Ectodermal cell (in vitro differentiated cells): Measurements from ENCODE around the gene AHCYL2.
"Not testable (repeated sequence)": the region's sequence is repeated elsewhere in the genome, so short reads cannot be mapped to it uniquely, and the experiment has no call there.

Experiments used
- H3K27ac ChIP-seq: 2 replicates; pipeline ENCODE4 v1.7.0; 2013; ENCODE audit warnings: mild to moderate bottlenecking, low read depth, low read length; ENCODE audit not compliant: insufficient read depth, poor library complexity, severe bottlenecking
- H3K27me3 ChIP-seq: 2 replicates; pipeline ENCODE4 v1.7.0; 2013; ENCODE audit warnings: mild to moderate bottlenecking, low read length; ENCODE audit not compliant: insufficient read depth, control insufficient read depth, poor library complexity, severe bottlenecking
- H3K36me3 ChIP-seq: one replicate; pipeline ENCODE4 v1.7.0; 2013; ENCODE audit warnings: low read length; ENCODE audit not compliant: control insufficient read depth, insufficient read depth
- H3K4me1 ChIP-seq: one replicate; pipeline ENCODE4 v1.7.0; 2013; ENCODE audit warnings: low read length; ENCODE audit not compliant: control insufficient read depth, insufficient read depth
- H3K4me3 ChIP-seq: 2 replicates; pipeline ENCODE4 v1.7.0; 2013; ENCODE audit warnings: low read depth, low read length, control low read depth; ENCODE audit not compliant: insufficient read depth
- H3K9me3 ChIP-seq: 2 replicates; pipeline ENCODE4 v1.7.0; 2013; ENCODE audit warnings: mild to moderate bottlenecking, low read length, moderate library complexity; ENCODE audit not compliant: control insufficient read depth
- WGBS, 2 experiments: methylation state at CpG; one replicate each; pipeline ENCODE4 v1.1.7; 2013; ENCODE audit warnings: missing lambda C conversion rate in 2 of 2; 5-methylcytosine and 5-hydroxymethylcytosine counted together

Gene AHCYL2

DNA sequence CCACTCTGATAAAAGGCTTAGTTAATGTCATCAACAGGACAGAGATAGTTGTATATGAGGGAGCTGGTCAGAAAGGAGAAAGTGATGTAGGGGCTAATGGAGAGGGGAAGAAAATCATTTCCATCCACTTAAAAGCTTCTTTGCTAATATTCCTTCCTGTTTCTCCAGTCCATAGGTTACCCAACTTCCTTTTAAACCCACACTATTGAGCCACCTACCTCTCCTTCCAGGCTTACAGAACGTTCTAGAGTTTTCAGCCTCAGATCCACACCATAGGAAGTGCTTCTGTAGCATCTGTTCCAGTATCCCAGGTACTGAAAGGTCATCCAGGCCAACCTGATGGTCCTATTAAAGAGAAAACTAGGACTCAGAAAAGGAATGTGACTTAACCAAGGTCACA lies 237.6 kb downstream of the AHCYL2 start:
- Histone ChIP-seq H3K27me3 (no peaks in the 10 kb centered on the region), H3K4me3 (no peak overlapping the region), H3K4me1 (no peaks in the 10 kb centered on the region), H3K9me3 (no peaks in the 10 kb centered on the region), H3K27ac (no peak overlapping the region), H3K36me3 (peaks cover 33% of the 10 kb centered on the region)
- 77 to 80% methylated on average over 1 of the region's 1 CpG for WGBS, 2 experiments

DNA sequence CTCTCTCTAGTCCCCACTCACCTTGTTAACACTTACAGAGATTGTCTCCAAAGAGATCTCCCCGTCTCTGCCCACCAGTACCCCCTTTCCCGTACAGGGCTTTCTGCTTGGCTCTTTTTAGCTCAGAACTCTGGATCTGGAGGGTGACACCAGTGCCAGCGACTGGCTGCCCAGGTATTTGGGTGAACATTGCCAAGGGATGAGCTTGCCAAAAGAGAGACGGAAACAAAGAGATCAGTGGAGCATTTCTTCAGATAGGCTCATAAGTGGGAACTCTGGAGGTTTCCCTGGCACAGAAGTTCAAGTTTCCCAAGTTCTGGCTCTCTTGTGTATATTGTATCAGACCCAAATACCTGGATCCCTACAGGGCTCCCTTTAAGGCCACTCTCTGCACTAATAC lies 239.4 kb downstream of the AHCYL2 start:
- H3K4me1 ChIP-seq: no peaks in the 10 kb centered on the region
- no peak overlapping the region for H3K27ac ChIP-seq
- no peak overlapping the region for H3K4me3 ChIP-seq
- 95 to 97% methylated on average over 4 of the region's 4 CpGs for whole genome bisulfite sequencing, 2 experiments
- no peaks in the 10 kb centered on the region for H3K9me3 ChIP-seq
- H3K27me3 ChIP-seq: no peaks in the 10 kb centered on the region
- peaks cover 34% of the 10 kb centered on the region for H3K36me3 ChIP-seq

DNA sequence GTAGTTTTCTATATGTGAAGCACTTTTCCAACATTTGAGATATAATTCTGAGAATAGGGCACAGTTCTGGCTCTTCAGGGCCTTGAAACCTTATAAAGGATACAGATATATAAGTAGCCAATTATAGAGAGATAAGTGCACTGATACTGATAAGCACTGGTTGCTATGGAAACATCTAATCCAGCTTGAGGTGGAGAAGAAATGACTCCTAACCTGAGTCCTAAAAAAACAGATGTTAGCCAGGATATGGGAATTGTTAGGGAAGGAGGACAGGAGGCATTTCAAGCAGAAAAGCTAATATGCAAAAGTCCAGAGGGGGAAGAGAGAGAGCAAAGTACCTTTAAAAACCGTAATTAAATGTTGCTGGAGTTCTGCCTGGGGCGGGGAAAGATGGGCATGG lies 240.2 kb downstream of the AHCYL2 start:
- WGBS, 2 experiments: 88 to 95% methylated on average over 2 of the region's 2 CpGs
- H3K27ac ChIP-seq: no peak overlapping the region
- H3K36me3 ChIP-seq: peaks cover 26% of the 10 kb centered on the region
- H3K4me3 ChIP-seq: no peak overlapping the region
- no peaks in the 10 kb centered on the region for H3K9me3 ChIP-seq
- H3K27me3 ChIP-seq: no peaks in the 10 kb centered on the region
- H3K4me1 ChIP-seq: no peaks in the 10 kb centered on the region

DNA sequence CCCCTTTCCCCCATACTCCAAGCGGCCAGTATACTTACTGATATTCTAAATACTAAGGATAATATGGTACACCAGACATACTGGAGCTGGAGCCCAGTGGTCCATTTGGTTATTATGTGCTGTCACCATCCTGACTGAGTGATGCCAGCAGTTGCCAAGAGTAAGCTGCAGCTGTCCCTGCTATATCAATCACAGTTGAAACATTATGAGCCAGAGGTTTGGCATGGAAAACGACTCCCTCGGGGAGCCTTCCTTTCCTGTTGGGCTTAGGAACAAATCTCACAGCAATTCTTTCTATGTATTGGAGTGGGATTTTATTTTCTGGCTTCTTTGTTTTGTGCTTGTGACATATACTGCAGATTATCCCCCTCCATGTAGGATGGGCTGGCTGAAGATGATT lies 242.0 kb downstream of the AHCYL2 start:
- Histone ChIP-seq H3K27ac (no peak overlapping the region), H3K9me3 (no peaks in the 10 kb centered on the region), H3K4me1 (no peaks in the 10 kb centered on the region), H3K36me3 (peaks cover 16% of the 10 kb centered on the region), H3K27me3 (no peaks in the 10 kb centered on the region), H3K4me3 (no peak overlapping the region)
- WGBS, 2 experiments: 92 to 100% methylated on average over 2 to 3 of the region's 3 CpGs

DNA sequence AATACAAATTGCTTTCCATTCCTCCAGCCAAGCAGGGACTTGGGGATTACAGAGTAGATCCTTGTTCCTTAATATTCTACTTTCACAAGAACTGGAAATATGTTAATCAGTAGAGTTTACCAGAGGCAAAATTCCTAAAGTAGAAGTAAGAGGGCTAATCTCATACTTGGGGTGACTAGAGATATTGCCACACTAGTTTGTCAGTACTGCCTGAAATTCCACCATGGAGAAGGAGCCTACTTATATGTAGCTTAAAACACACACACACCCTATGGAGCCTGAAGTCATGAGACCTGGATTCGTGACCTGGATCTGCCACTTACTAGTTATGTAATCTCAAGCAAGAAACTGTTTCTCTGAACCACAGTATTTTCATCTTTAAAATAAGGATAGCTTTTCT lies 243.3 kb downstream of the AHCYL2 start:
- WGBS, 2 experiments: 89 to 100% methylated on average over 1 of the region's 1 CpG
- H3K27me3 ChIP-seq: no peaks in the 10 kb centered on the region
- peaks cover 7% of the 10 kb centered on the region for H3K36me3 ChIP-seq
- H3K4me1 ChIP-seq: no peaks in the 10 kb centered on the region
- no peaks in the 10 kb centered on the region for H3K9me3 ChIP-seq
- H3K27ac ChIP-seq: no peak overlapping the region
- H3K4me3 ChIP-seq: no peak overlapping the region

DNA sequence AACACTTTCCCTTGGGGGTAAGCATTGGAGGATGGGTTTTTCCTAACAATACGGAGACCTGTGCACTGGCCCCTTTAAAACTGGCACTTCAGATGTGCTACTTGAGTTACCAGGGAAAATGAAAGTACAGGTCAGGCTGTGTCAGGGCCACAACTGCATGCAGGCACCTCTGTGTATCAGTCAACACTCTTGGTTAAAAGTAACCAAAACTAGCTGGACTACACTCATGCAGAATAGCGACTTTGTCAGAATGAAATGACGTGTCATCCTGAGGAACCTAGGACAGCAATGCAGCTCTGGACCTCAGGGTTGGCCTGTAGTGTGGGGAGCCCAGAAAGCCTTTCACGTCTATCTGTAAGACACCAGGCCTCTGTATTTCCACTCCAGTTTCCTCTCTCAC lies 243.7 kb downstream of the AHCYL2 start:
- no peaks in the 10 kb centered on the region for H3K4me1 ChIP-seq
- H3K27me3 ChIP-seq: no peaks in the 10 kb centered on the region
- H3K4me3 ChIP-seq: no peak overlapping the region
- 95% methylated on average over 4 of the region's 4 CpGs for WGBS, 2 experiments
- no peaks in the 10 kb centered on the region for H3K9me3 ChIP-seq
- peaks cover 7% of the 10 kb centered on the region for H3K36me3 ChIP-seq
- H3K27ac ChIP-seq: no peak overlapping the region

DNA sequence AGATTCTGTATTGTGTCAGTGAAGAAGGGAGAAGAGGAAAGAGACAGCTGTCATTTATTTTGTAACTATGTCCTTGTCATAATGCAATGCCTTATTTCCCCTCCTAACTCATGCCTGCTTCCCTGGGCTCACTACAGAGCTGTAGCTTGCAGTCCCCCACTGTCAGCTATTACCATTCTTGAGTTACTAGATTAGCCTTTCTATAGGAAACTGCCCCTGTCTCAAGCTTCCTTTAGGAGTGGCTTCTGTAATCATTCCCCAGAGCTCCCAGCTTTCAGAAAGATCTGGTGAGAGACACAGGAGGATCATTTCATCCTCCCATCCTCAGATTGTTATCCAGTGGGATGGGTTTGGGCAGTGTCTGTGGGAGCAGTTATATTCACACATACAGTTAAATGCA lies 245.1 kb downstream of the AHCYL2 start:
- peaks cover 7% of the 10 kb centered on the region for H3K36me3 ChIP-seq

DNA sequence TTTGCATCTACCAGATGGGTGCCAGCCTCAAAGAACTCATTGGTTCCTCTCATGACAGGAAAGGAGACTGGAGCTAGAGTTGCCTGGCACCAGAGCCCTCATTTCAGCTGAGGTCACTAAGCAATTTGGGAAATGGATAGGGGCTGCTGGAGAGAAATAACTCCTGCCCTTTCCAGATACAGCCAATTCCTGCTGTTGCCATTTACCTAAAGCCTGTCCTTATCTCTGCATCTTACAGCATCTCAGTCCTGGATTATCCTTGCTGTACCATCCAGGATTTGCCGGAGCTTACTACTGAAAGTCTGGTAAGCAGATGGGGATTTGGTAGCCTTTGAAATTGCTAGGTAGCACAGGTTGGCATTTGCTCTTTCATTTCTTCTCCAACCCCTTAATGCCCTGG lies 245.6 kb downstream of the AHCYL2 start:
- no peak overlapping the region for H3K4me3 ChIP-seq
- H3K27ac ChIP-seq: no peak overlapping the region
- H3K9me3 ChIP-seq: no peaks in the 10 kb centered on the region
- no peaks in the 10 kb centered on the region for H3K4me1 ChIP-seq
- peaks cover 4% of the 10 kb centered on the region for H3K36me3 ChIP-seq
- H3K27me3 ChIP-seq: no peaks in the 10 kb centered on the region
- 84 to 85% methylated on average over 1 of the region's 1 CpG for WGBS, 2 experiments

More for the DNA sequence above, 245.1 kb downstream of the AHCYL2 start:
- Histone ChIP-seq H3K4me1 (no peaks in the 10 kb centered on the region), H3K27me3 (no peaks in the 10 kb centered on the region), H3K4me3 (no peak overlapping the region), H3K27ac (no peak overlapping the region), H3K9me3 (no peaks in the 10 kb centered on the region)

DNA sequence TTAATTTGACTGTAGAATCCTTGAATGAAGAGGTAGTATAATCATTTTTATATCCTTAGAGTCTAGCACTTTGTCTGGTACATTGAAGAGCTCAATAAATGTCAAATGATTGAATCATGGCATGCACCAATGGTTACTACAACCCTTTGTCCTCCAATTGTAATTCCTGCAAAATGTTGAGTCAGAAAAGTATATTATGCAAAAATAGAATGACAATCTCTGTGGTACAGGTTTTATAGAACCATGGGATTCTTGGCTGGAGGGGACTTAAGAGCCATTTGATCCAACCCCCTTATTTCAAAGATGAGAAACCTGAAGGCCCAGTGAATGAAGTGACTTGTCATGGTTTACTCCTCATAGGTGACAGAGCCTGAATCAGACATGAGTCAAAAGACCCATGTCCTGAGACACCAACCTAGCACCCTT lies 246.6 kb downstream of the AHCYL2 start:
- H3K36me3 ChIP-seq: peaks cover 4% of the 10 kb centered on the region
- H3K4me1 ChIP-seq: no peaks in the 10 kb centered on the region
- H3K27me3 ChIP-seq: no peaks in the 10 kb centered on the region
- H3K4me3 ChIP-seq: no peak overlapping the region
- H3K9me3 ChIP-seq: no peaks in the 10 kb centered on the region
- no peak overlapping the region for H3K27ac ChIP-seq

DNA sequence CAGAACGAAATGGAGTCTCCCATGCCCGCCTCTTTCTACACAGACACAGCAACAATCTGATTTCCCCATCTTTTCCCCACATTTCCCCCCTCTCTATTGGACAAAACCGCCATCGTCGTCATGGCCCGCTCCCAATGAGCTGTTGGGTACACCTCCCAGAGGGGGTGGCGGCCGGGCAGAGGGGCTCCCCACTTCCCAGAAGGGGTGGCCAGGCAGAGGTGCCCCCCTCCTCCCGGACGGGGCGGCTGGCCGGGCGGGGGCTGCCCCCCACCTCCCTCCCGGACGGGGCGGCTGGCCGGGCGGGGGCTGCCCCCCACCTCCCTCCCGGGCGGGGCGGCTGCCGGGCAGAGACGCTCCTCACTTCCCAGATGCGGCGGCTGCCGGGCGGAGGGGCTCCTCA lies 251.1 kb downstream of the AHCYL2 start:
- not testable (repeated sequence) for H3K9me3 ChIP-seq, H3K4me1 ChIP-seq, H3K36me3 ChIP-seq, H3K27ac ChIP-seq, H3K4me3 ChIP-seq, H3K27me3 ChIP-seq
- WGBS, 2 experiments: 93 to 94% methylated on average over 23 to 27 of the region's 27 CpGs

DNA sequence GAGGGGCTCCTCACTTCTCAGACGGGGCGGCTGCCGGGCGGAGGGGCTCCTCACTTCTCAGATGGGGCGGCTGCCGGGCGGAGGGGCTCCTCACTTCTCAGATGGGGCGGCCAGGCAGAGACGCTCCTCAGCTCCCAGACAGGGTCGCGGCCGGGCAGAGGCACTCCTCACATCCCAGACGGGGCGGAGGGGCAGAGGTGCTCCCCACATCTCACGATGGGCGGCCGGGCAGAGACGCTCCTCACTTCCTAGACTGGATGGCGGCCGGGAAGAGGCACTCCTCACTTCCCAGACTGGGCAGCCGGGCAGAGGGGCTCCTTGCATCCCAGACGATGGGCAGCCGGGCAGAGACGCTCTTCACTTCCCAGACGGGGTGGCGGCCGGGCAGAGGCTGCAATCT lies 251.6 kb downstream of the AHCYL2 start:
- not testable (repeated sequence) for H3K4me1 ChIP-seq, H3K36me3 ChIP-seq, H3K9me3 ChIP-seq, H3K4me3 ChIP-seq, H3K27me3 ChIP-seq, H3K27ac ChIP-seq
- WGBS, 2 experiments: 97% methylated on average over 21 to 24 of the region's 27 CpGs
